Measurements from ENCODE around the gene SUZ12.
"Not testable (repeated sequence)": the region's sequence is repeated elsewhere in the genome, so short reads cannot be mapped to it uniquely, and the experiment has no call there.

GRCh38 chr17:32041306-32041875, 104.6 kb downstream of the SUZ12 start:
- TF ChIP-seq CTCF (conservative IDR thresholded peaks at IDR 0.05; ENCODE audit: low read depth in 2 of 2); REST (IDR thresholded peaks at IDR 0.05; ENCODE audit: unreplicated experiment); EZH2phosphoT487 (IDR thresholded peaks at IDR 0.05; ENCODE audit: unreplicated experiment); EZH2 (IDR thresholded peaks at IDR 0.05; ENCODE audit: low read depth, unreplicated experiment); POLR2AphosphoS5 (IDR thresholded peaks at IDR 0.05; ENCODE audit: low read depth); CREB1 (CRISPR knock-in tag; IDR thresholded peaks at IDR 0.05; ENCODE audit: low read depth); ZNF114 (CRISPR knock-in tag; IDR thresholded peaks at IDR 0.05); ETS1 (IDR thresholded peaks at IDR 0.05); STAT1 (IDR thresholded peaks at IDR 0.05; ENCODE audit: unreplicated experiment); JUNB (IDR thresholded peaks at IDR 0.05; ENCODE audit: unreplicated experiment): not testable (repeated sequence)
